Adrenal gland (tissue), 12 donors: ENCODE results near the gene RPL3. TPM values are rescaled to one million over a fixed set of nuclear protein-coding genes. Genes with fewer than 3 reads are reported as not detected.

ENCODE experiments used
- DNase-seq, 7 donors: peaks; one replicate each; pipeline ENCODE4 v3.0.0-alpha.2; 2019 to 2020
- H3K27ac ChIP-seq, 5 donors: fragments of 200-600 bp; sonication (generic) in 4 of 5; 1 replicate in 3 of 5; 2 replicates in 2 of 5; pipeline versions ENCODE4 v1.5.1 to v1.8.0; 2016 to 2020; ENCODE audit warnings: mild to moderate bottlenecking in 1 of 5
- H3K27me3 ChIP-seq: fragments of 200-600 bp; 2 replicates; pipeline ENCODE4 v1.8.0; 2021
- H3K36me3 ChIP-seq, 2 donors: fragments of 200-600 bp; replicated peaks in 1 of 2; 1 replicate in 1 of 2; 2 replicates in 1 of 2; pipeline versions ENCODE4 v1.5.1 to v1.8.0; 2018 to 2022
- H3K4me1 ChIP-seq, 2 donors: fragments of 200-600 bp; replicated peaks in 1 of 2; 1 replicate in 1 of 2; 2 replicates in 1 of 2; pipeline versions ENCODE4 v1.5.1 to v1.8.0; 2018 to 2021
- H3K4me3 ChIP-seq, 4 donors: fragments of 200-600 bp; sonication (generic) in 3 of 4; one replicate each; pipeline ENCODE4 v1.5.1; 2016 to 2018
- H3K9me3 ChIP-seq, 3 donors: fragments of 200-600 bp; sonication (generic) in 1 of 3; replicated peaks in 1 of 3; 1 replicate in 2 of 3; 2 replicates in 1 of 3; pipeline versions ENCODE4 v1.5.1 to v1.8.0; 2016 to 2021
- POLR2A ChIP-seq, 2 donors: fragments of 450-650 bp; IDR thresholded peaks; one replicate each; pipeline ENCODE4 v1.6.1; 2017; ENCODE audit warnings: antibody characterized with exemption in 2 of 2, mild to moderate bottlenecking in 2 of 2, moderate library complexity in 1 of 2
- WGBS, 4 donors: extraction: QIAGEN DNeasy Blood & Tissue Kit in 2 of 4; methylation state at CpG; one replicate each; pipeline versions ENCODE4 v1.1.5 to v1.1.7; 2013 to 2017; 5-methylcytosine and 5-hydroxymethylcytosine counted together
- intact Hi-C, 2 donors: fragments of 100-400 bp; cut with DNase I; formaldehyde crosslinking; loops; one replicate each; pipeline versions ENCODE4 v1.14.1 to v1.15.0; 2022 to 2023
- polyA plus RNA-seq, 3 donors: library from polyadenylated mRNA; stranded (reverse); fragments of 200-250 nt in 2 of 3; fragments of 350-450 nt in 1 of 3; fragmentation: Illumina TruSeq in 1 of 3; extraction: RNeasy Lipid Tissue Mini Kit (QIAGEN cat#74804) in 1 of 3; gene quantifications; one replicate each; pipeline ENCODE4 v1.2.3, GENCODE V29; 2013 to 2014
- total RNA-seq, 9 donors: library from RNA; depleted of rRNA in 4 of 9; stranded (reverse); fragments of >200 nt in 4 of 9; fragments of 120-200 nt in 1 of 9; fragmentation: NEBNext Ultra II Directional in 1 of 9; extraction: Animal tissue kit (Norgen Biotek cat#: 25700) in 1 of 9; gene quantifications; one replicate each; pipeline versions ENCODE4 v1.1.0 to v1.2.4, GENCODE V29; 2013 to 2023
- TF ChIP-seq, protein P1 (sequence below), 6 experiments: fragments of 450-650 bp in 4 of 6; fragments of 200-600 bp in 2 of 6; sonication (generic) in 1 of 6; IDR thresholded peaks; 1 replicate in 5 of 6; 2 replicates in 1 of 6; pipeline versions ENCODE4 v1.5.1 to v1.8.0; 2016 to 2021; ENCODE audit warnings: antibody characterized with exemption in 6 of 6, mild to moderate bottlenecking in 2 of 6, moderate library complexity in 1 of 6
- donor health status: healthy with polysubstance abuse.
- donor health status: Bipolar disorder and iron deficiency.
- donor health status: DM: yes; HTN: yes; CAD: no.
- donor health status: DM: no; HTN: no; CAD: no.
- donor health status: DM: no; HTN: no; CAD: no.
- donor health status: DM: yes; HTN: yes; CAD: no.

The RPL3 gene
- total and polyA plus RNA-seq, 12 donors, result 1,374 to 2,713 (median 1,954) TPM

DNA sequence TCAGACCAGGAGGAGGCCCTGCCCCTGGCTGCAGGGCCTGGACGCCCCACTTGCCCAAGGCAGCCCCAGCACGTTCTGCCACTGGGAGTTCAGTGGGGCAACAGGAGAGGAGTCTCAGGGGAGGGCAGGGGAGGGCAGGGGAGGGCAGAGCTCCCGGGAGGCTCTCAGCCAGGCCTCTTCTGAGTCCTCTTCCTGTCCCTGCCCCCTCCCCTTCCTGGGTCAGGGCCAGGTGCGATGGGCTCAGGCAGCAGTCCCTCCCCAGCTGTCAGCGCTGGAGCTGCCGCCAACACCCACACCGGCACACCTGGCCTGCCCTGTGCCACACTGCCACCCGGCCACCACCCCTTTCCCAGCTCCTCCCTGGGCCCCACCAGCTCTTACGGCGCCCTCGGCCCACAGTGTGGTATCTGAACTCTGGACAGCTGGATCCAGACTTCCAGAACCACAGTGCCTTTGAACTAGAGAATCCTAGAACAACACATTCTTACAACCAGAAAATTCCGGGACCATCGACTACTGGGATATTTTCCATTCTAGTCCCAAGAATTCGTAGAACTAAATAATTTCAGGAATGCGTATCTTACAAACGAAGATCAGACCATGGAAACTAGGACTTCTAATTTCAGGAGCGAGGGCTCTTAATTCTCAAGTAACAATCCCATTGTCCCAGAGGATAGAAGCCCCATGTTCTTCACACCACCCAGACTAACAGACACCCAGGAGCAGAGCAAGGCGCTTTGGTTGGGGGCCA is 21.8 kb downstream of the RPL3 start:
- no peak for DNase-seq
- Histone ChIP-seq H3K4me3 (no peak overlapping the region), H3K27me3 (no peaks in the 10 kb centered on the region), H3K36me3 (no peaks in the 10 kb centered on the region), H3K4me1 (peaks cover 0 to 22% of the 10 kb centered on the region in 2 donors), H3K27ac (peak overlapping the region in 2 of 5 donors; percentile 65 to 86), H3K9me3 (no peaks in the 10 kb centered on the region)
- WGBS, 4 donors, result 69 to 75% (median 72%) methylated on average over 12 to 18 of the region's 18 CpGs
- TF ChIP-seq, protein P1, sequence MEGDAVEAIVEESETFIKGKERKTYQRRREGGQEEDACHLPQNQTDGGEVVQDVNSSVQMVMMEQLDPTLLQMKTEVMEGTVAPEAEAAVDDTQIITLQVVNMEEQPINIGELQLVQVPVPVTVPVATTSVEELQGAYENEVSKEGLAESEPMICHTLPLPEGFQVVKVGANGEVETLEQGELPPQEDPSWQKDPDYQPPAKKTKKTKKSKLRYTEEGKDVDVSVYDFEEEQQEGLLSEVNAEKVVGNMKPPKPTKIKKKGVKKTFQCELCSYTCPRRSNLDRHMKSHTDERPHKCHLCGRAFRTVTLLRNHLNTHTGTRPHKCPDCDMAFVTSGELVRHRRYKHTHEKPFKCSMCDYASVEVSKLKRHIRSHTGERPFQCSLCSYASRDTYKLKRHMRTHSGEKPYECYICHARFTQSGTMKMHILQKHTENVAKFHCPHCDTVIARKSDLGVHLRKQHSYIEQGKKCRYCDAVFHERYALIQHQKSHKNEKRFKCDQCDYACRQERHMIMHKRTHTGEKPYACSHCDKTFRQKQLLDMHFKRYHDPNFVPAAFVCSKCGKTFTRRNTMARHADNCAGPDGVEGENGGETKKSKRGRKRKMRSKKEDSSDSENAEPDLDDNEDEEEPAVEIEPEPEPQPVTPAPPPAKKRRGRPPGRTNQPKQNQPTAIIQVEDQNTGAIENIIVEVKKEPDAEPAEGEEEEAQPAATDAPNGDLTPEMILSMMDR (IDR thresholded peaks at IDR 0.05), result no peak
- TF ChIP-seq POLR2A (IDR thresholded peaks at IDR 0.05), result no peak
- intact Hi-C loops, result loop anchor here in 1 of 2 donors (5.0 kb wide), 1 partner anchor 120 kb away; no protein-coding TSS in a partner anchor

DNA sequence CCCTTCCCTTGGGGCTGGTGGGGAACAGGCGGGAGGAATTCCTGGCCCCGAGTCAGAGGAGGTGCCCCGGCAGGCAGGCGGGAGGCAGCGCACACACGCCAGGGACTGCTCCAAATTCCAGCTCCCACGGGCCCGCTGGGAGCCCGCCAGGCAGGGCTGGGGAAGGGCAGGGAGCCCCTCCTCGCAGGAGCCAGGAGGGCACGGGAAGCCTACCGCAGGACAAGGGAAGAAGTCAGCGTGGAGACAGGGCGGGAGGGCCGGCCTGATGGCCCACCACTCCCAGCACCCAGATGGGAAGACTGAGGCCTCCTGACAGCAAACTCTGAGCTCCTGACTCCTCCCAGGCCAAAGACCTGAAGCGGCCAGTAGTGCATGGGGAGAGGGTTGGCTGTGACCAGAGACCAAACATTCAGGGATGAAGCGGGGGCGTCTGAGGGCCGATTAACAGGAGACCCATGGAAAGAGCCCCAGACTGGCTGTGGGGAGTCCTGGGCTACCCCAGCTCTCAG is 22.4 kb downstream of the RPL3 start:
- TF ChIP-seq, protein P1 (IDR thresholded peaks at IDR 0.05), result no peak
- TF ChIP-seq POLR2A (IDR thresholded peaks at IDR 0.05), result no peak
- Histone ChIP-seq H3K27me3 (no peaks in the 10 kb centered on the region), H3K4me3 (no peak overlapping the region), H3K27ac (peak overlapping the region in 2 of 5 donors; percentile 65 to 86), H3K36me3 (no peaks in the 10 kb centered on the region), H3K4me1 (peaks cover 5 to 29% of the 10 kb centered on the region in 2 donors), H3K9me3 (no peaks in the 10 kb centered on the region)
- intact Hi-C loops, result loop anchor here in 1 of 2 donors (5.0 kb wide), 1 partner anchor 120 kb away; no protein-coding TSS in a partner anchor
- DNase-seq, result no peak
- 59 to 85% (median 78%) methylated on average over 9 to 19 of the region's 19 CpGs for WGBS, 4 donors

DNA sequence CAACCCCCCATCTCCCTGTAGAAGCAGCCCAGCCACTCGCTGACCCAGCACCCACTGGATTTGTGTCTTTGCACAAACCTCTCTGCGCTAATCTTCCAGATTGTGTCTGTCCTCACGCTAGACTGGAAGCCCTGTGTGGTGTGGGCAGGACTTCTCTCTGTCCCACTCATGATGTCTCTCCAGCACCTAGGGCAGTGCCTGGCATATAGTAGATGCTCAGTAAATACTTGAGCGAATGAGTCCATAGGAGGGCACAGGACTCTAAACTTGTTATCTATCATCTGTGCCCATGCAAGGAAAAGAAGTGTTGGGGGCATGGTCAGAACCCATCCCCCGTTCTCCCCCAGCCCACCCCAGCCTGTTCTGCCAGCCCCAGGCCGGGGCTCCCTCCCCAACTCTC is 22.9 kb downstream of the RPL3 start:
- H3K4me3 ChIP-seq, result no peak overlapping the region
- H3K27ac ChIP-seq, result peak overlapping the region in 1 of 5 donors; percentile 86
- H3K4me1 ChIP-seq, result peaks cover 8 to 33% of the 10 kb centered on the region in 2 donors
- TF ChIP-seq, protein P1 (IDR thresholded peaks at IDR 0.05), result no peak
- no peak for TF ChIP-seq POLR2A (IDR thresholded peaks at IDR 0.05)
- WGBS, 4 donors, result 88 to 100% (median 91%) methylated on average over 3 to 6 of the region's 6 CpGs
- H3K36me3 ChIP-seq, result no peaks in the 10 kb centered on the region
- H3K9me3 ChIP-seq, result no peaks in the 10 kb centered on the region
- intact Hi-C loops, result loop anchor here in 1 of 2 donors (5.0 kb wide), 1 partner anchor 119 kb away; no protein-coding TSS in a partner anchor
- DNase-seq, result no peak
- H3K27me3 ChIP-seq, result no peaks in the 10 kb centered on the region

DNA sequence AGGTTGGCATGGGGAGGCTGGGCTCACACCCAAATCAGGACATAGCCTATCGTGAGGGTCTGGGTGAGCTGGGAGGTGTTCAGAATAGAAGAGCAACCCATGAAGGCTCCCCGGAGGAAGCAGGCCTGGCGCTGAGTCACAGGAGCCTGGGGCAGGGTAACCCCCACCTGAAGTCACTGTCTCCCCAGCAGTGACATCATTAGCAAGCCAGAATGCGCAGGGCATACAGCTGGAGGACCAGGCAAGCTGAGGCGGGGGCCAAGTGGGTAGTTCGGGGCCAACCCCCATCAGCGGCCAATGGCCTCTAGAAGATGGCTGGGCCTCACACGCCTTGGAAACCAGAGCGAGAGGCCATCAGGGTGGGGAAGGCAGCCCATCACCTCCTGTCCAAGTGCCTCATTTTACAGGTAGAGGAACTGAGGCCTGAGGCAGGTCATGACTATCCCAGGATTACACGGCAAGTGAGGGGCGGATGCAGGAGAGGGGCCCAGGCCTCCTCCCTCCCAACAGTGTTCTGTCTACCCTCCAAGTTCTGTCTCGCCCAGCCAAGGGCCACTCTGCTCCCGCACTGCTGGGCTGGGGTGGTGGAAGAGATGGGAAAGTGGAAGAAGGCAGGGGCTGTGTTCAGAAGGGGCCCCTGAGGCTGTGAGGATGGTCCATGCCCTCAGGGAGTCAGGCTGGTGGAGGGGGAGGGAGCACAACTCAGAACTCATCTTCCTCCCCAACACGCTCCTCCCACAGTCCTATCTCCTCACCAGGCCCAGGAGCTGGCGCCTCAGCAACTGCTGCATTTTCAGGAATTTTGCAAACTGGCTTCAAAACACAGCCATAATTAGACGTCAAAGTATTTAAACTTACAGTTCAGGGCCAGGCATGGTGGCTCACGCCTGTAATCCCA is 24.6 kb downstream of the RPL3 start:
- WGBS, 4 donors, result 88 to 94% (median 90%) methylated on average over 11 to 17 of the region's 17 CpGs
- intact Hi-C loops, result loop anchor here in 1 of 2 donors (5.0 kb wide), 1 partner anchor 118 kb away; no protein-coding TSS in a partner anchor
- peaks cover 13 to 27% of the 10 kb centered on the region in 2 donors for H3K4me1 ChIP-seq
- H3K27me3 ChIP-seq, result no peaks in the 10 kb centered on the region
- no peak for DNase-seq
- TF ChIP-seq, protein P1 (IDR thresholded peaks at IDR 0.05), result no peak
- TF ChIP-seq POLR2A (IDR thresholded peaks at IDR 0.05), result no peak
- H3K27ac ChIP-seq, result no peak overlapping the region
- H3K36me3 ChIP-seq, result no peaks in the 10 kb centered on the region
- no peaks in the 10 kb centered on the region for H3K9me3 ChIP-seq
- no peak overlapping the region for H3K4me3 ChIP-seq
